IMR-90 (cell line): ENCODE measurements around the gene KLF13. TPM values are rescaled to one million over a fixed set of nuclear protein-coding genes. Genes with fewer than 3 reads are reported as not detected.

Experiments
- ATAC-seq: fragments of 200-7000 bp; cut with Tn5 transposase; 2 replicates; pipeline ENCODE4 v1.9.1; 2020; ENCODE audit warnings: low read depth, mild to moderate bottlenecking, moderate library complexity
- BruUV-seq: library from RNA; stranded (reverse); fragments of 400-500 nt; replicated peaks from 2 replicates; lab custom pipeline; 2021; lab: Mats Ljungman, UMichigan
- CTCF ChIA-PET: fragments of 300-600 bp; formaldehyde crosslinking; extraction: SDS; loops from one replicate; lab custom pipeline; 2021; ENCODE audit warnings: antibody characterized with exemption; lab: Yijun Ruan, JAX
- POLR2A ChIA-PET: fragments of 300-600 bp; sonication (Branson Sonifier 250); formaldehyde crosslinking; loops from one replicate; lab custom pipeline; 2022; ENCODE audit warnings: antibody characterized with exemption; ENCODE audit not compliant: unreplicated experiment; lab: Charles Lee
- DNase-seq: peaks from one replicate; pipeline ENCODE4 v3.0.0; 2013
- H2AFZ ChIP-seq: replicated peaks from 2 replicates; pipeline ENCODE3; 2013; ENCODE audit warnings: low read length, mild to moderate bottlenecking; ENCODE audit not compliant: poor library complexity
- H2AK5ac ChIP-seq: 2 replicates; pipeline ENCODE4 v1.6.1; 2013; ENCODE audit warnings: low read depth, low read length, inconsistent platforms
- H2AK9ac ChIP-seq: replicated peaks from 2 replicates; pipeline ENCODE3; 2013; ENCODE audit warnings: mild to moderate bottlenecking, low read depth, low read length, moderate library complexity; ENCODE audit not compliant: poor library complexity
- H2BK120ac ChIP-seq: 2 replicates; pipeline ENCODE4 v1.6.1; 2013; ENCODE audit warnings: low read depth, low read length, inconsistent platforms
- H2BK15ac ChIP-seq: 3 replicates; pipeline ENCODE4 v1.6.1; 2013; ENCODE audit warnings: low read depth, low read length, inconsistent platforms
- H2BK20ac ChIP-seq: 2 replicates; pipeline ENCODE4 v1.6.1; 2013; ENCODE audit warnings: low read depth, mild to moderate bottlenecking, inconsistent platforms, low read length, moderate library complexity
- H2BK5ac ChIP-seq: 2 replicates; pipeline ENCODE4 v1.6.1; 2013; ENCODE audit warnings: mild to moderate bottlenecking, low read depth, low read length, inconsistent platforms; ENCODE audit not compliant: poor library complexity, severe bottlenecking
- H3K14ac ChIP-seq: replicated peaks from 2 replicates; pipeline ENCODE4 v1.6.1; 2013; ENCODE audit warnings: low read depth, low read length, inconsistent platforms
- H3K18ac ChIP-seq: 2 replicates; pipeline ENCODE4 v1.6.1; 2013; ENCODE audit warnings: low read depth, low read length, control low read depth
- H3K23ac ChIP-seq: 2 replicates; pipeline ENCODE4 v1.6.1; 2013; ENCODE audit warnings: low read depth, low read length, inconsistent platforms
- H3K27ac ChIP-seq: 2 replicates; pipeline ENCODE4 v1.5.1; 2013; ENCODE audit warnings: mild to moderate bottlenecking, control low read depth, low read length; ENCODE audit not compliant: insufficient read depth
- H3K27me3 ChIP-seq: 2 replicates; pipeline ENCODE4 v1.6.1; 2013; ENCODE audit warnings: low read length; ENCODE audit not compliant: control insufficient read depth, insufficient read depth
- H3K36me3 ChIP-seq: 2 replicates; pipeline ENCODE4 v1.6.1; 2013; ENCODE audit warnings: low read length, mixed read lengths; ENCODE audit not compliant: control insufficient read depth, insufficient read depth
- H3K4ac ChIP-seq: 2 replicates; pipeline ENCODE4 v1.6.1; 2013; ENCODE audit warnings: low read depth, low read length, inconsistent platforms
- H3K4me1 ChIP-seq: 2 replicates; pipeline ENCODE4 v1.6.1; 2013; ENCODE audit warnings: low read length, mixed read lengths; ENCODE audit not compliant: control insufficient read depth, insufficient read depth
- H3K4me2 ChIP-seq: 2 replicates; pipeline ENCODE4 v1.6.1; 2013; ENCODE audit warnings: low read depth, mild to moderate bottlenecking, control low read depth, low read length, moderate library complexity
- H3K4me3 ChIP-seq: 2 replicates; pipeline ENCODE4 v1.5.1; 2013; ENCODE audit warnings: low read depth, mild to moderate bottlenecking, control low read depth, low read length, moderate library complexity; ENCODE audit not compliant: insufficient read depth
- H3K56ac ChIP-seq: 2 replicates; pipeline ENCODE4 v1.6.1; 2013; ENCODE audit warnings: low read length, inconsistent platforms; ENCODE audit not compliant: insufficient read depth; ENCODE audit errors: extremely low read depth
- H3K79me1 ChIP-seq, 2 experiments: 2 replicates each; pipeline ENCODE4 v1.6.1; 2013; ENCODE audit warnings: low read length in 2 of 2, inconsistent platforms in 1 of 2, low read depth in 1 of 2
- H3K9ac ChIP-seq: 2 replicates; pipeline ENCODE4 v1.6.1; 2013; ENCODE audit warnings: low read depth, low read length, control low read depth
- H3K9me1 ChIP-seq: 2 replicates; pipeline ENCODE4 v1.6.1; 2013; ENCODE audit warnings: low read length, inconsistent platforms; ENCODE audit not compliant: insufficient read depth
- H3K9me3 ChIP-seq: 2 replicates; pipeline ENCODE4 v1.6.1; 2013; ENCODE audit warnings: low read length; ENCODE audit not compliant: control insufficient read depth, insufficient read depth
- H4K20me1 ChIP-seq: 2 replicates; pipeline ENCODE4 v1.6.1; 2013; ENCODE audit warnings: low read length, inconsistent platforms; ENCODE audit not compliant: insufficient read depth
- H4K5ac ChIP-seq: 2 replicates; pipeline ENCODE4 v1.6.1; 2013; ENCODE audit warnings: mild to moderate bottlenecking, low read depth, low read length, control low read depth
- H4K8ac ChIP-seq, 2 experiments: 2 replicates each; pipeline ENCODE4 v1.6.1; 2013; ENCODE audit warnings: low read depth in 2 of 2, low read length in 2 of 2, control low read depth in 1 of 2, inconsistent platforms in 1 of 2
- H4K91ac ChIP-seq: 2 replicates; pipeline ENCODE4 v1.6.1; 2013; ENCODE audit warnings: low read depth, low read length, inconsistent platforms; ENCODE audit not compliant: insufficient read depth
- BHLHE40 ChIP-seq: fragments of 150-350 bp; IDR thresholded peaks from 2 replicates; pipeline ENCODE4 v1.6.1; 2016; ENCODE audit warnings: mild to moderate bottlenecking, low read depth, low read length
- CHD1 ChIP-seq: IDR thresholded peaks from 2 replicates; pipeline ENCODE4 v1.6.1; 2012; ENCODE audit warnings: low read depth, low read length, improper control_type of control experiment
- CTCF ChIP-seq: conservative IDR thresholded peaks from 2 replicates; pipeline ENCODE4 v1.5.1; 2012; ENCODE audit warnings: mild to moderate bottlenecking, low read depth, low read length, improper control_type of control experiment
- ELK1 ChIP-seq: fragments of 150-350 bp; IDR thresholded peaks from 2 replicates; pipeline ENCODE4 v1.6.1; 2016; ENCODE audit warnings: low read depth, mild to moderate bottlenecking, low read length, moderate library complexity, borderline replicate concordance
- FOS ChIP-seq: fragments of 150-350 bp; IDR thresholded peaks from 2 replicates; pipeline ENCODE4 v1.6.1; 2016; ENCODE audit warnings: low read depth, low read length
- MAFK ChIP-seq: IDR thresholded peaks from 2 replicates; pipeline ENCODE4 v1.6.1; 2012; ENCODE audit warnings: low read depth, low read length, improper control_type of control experiment
- MAZ ChIP-seq: IDR thresholded peaks from 2 replicates; pipeline ENCODE4 v1.6.1; 2012; ENCODE audit warnings: low read depth, mild to moderate bottlenecking, low read length, improper control_type of control experiment, moderate library complexity, borderline replicate concordance
- MXI1 ChIP-seq: IDR thresholded peaks from 2 replicates; pipeline ENCODE4 v1.6.1; 2012; ENCODE audit warnings: low read depth, mild to moderate bottlenecking, low read length, moderate library complexity, borderline replicate concordance
- NFE2L2 ChIP-seq: fragments of 150-350 bp; IDR thresholded peaks from 2 replicates; pipeline ENCODE4 v1.6.1; 2016; ENCODE audit warnings: low read depth, mild to moderate bottlenecking, low read length
- POLR2A ChIP-seq: IDR thresholded peaks from 2 replicates; pipeline ENCODE4 v1.6.1; 2012; ENCODE audit warnings: mild to moderate bottlenecking, low read depth, low read length
- RAD21 ChIP-seq: IDR thresholded peaks from 2 replicates; pipeline ENCODE4 v1.6.1; 2012; ENCODE audit warnings: low read length, improper control_type of control experiment
- RCOR1 ChIP-seq: IDR thresholded peaks from 2 replicates; pipeline ENCODE4 v1.6.1; 2012; ENCODE audit warnings: mild to moderate bottlenecking, low read length, improper control_type of control experiment; ENCODE audit not compliant: insufficient replicate concordance
- RFX5 ChIP-seq: IDR thresholded peaks from 2 replicates; pipeline ENCODE4 v1.8.0; 2012; ENCODE audit warnings: low read depth, mild to moderate bottlenecking, low read length, moderate library complexity
- SMC3 ChIP-seq: fragments of 150-350 bp; IDR thresholded peaks from 2 replicates; pipeline ENCODE4 v1.6.1; 2016; ENCODE audit warnings: low read depth, mild to moderate bottlenecking, antibody characterized with exemption, low read length, moderate library complexity
- WGBS, 2 experiments: methylation state at CpG; one replicate each; pipeline versions ENCODE4 v1.1.5 to v1.1.7; 2013; ENCODE audit warnings: missing lambda C conversion rate in 2 of 2; ENCODE audit not compliant: insufficient read length in 1 of 2; ENCODE audit errors: extremely low coverage in 2 of 2; 5-methylcytosine and 5-hydroxymethylcytosine counted together
- dilution Hi-C: fragments of 300-500 bp; cut with HindIII; formaldehyde crosslinking; loops from one replicate; pipeline ENCODE4 v1.14.3; 2018; ENCODE audit warnings: low sequenced_read_pairs; ENCODE audit not compliant: unreplicated experiment
- in situ Hi-C: fragments of 300-500 bp; cut with MboI; formaldehyde crosslinking; loops from 3 replicates; pipeline ENCODE4 v1.14.3; 2019; ENCODE audit warnings: low sequenced_read_pairs, inconsistent platforms, mixed read lengths
- intact Hi-C: fragments of 100-400 bp; cut with micrococcal nuclease; formaldehyde crosslinking; loops from 2 replicates; pipeline ENCODE4 v1.10.0; 2022
- polyA plus RNA-seq, 3 experiments: library from polyadenylated mRNA; depleted of rRNA; stranded (reverse); fragments of >200 nt; gene quantifications; 2 replicates each; pipeline ENCODE4 v1.2.3, GENCODE V29; 2012; ENCODE audit warnings: low replicate concordance in 1 of 3
- total RNA-seq: library from RNA; depleted of rRNA; stranded (reverse); fragments of >200 nt; gene quantifications from 2 replicates; pipeline ENCODE4 v1.2.3, GENCODE V29; 2012

KLF13 gene
- total and polyA plus RNA-seq, 2 of the 4 experiments (the other 2 are of a cell fraction) = 9.5 to 10.6 TPM

GRCh38 chr15:31280046-31280830 lies 46.4 kb upstream of the KLF13 start:
- Histone ChIP-seq H2AK9ac (no peak overlapping the region), H4K5ac (no peak overlapping the region), H2BK120ac (no peak overlapping the region), H3K36me3 (no peaks in the 10 kb centered on the region), H2BK15ac (no peak overlapping the region), H3K4ac (no peak overlapping the region), H3K9me1 (no peaks in the 10 kb centered on the region), H3K56ac (no peak overlapping the region), H3K23ac (no peak overlapping the region), H4K91ac (no peak overlapping the region), H3K27me3 (peaks cover 14% of the 10 kb centered on the region), H4K20me1 (no peaks in the 10 kb centered on the region), H2AK5ac (no peak overlapping the region), H3K4me1 (no peaks in the 10 kb centered on the region), H3K9ac (no peak overlapping the region), H3K4me3 (no peak overlapping the region), H3K14ac (no peak overlapping the region), H3K9me3 (no peaks in the 10 kb centered on the region), H4K8ac (no peak overlapping the region), H2AFZ (no peak overlapping the region), H3K18ac (no peak overlapping the region), H2BK20ac (no peak overlapping the region), H2BK5ac (no peak overlapping the region), H3K79me1 (no peaks in the 10 kb centered on the region), H3K27ac (no peak overlapping the region), H3K4me2 (no peak overlapping the region)
- WGBS, 2 experiments = 55% methylated on average over 4 of the region's 16 CpGs; no CpG with 5 or more reads in 1 of the 2 experiments
- ChIA-PET POLR2A (no interaction called here), CTCF (no interaction called here)
- no peak for ATAC-seq
- in situ Hi-C loops (no loop called here), dilution Hi-C loops (no loop called here), intact Hi-C loops (no loop called here)
- TF ChIP-seq ELK1 (no peak), MXI1 (no peak), CHD1 (no peak), CTCF (no peak), BHLHE40 (no peak), RAD21 (no peak), SMC3 (no peak), RFX5 (no peak), NFE2L2 (no peak), RCOR1 (no peak), POLR2A (no peak), MAZ (no peak), FOS (no peak), MAFK (no peak)
- no peak for DNase-seq
- no TSS peak for BruUV-seq
